Measurements from ENCODE around the gene MATN1.

Gene MATN1

DNA sequence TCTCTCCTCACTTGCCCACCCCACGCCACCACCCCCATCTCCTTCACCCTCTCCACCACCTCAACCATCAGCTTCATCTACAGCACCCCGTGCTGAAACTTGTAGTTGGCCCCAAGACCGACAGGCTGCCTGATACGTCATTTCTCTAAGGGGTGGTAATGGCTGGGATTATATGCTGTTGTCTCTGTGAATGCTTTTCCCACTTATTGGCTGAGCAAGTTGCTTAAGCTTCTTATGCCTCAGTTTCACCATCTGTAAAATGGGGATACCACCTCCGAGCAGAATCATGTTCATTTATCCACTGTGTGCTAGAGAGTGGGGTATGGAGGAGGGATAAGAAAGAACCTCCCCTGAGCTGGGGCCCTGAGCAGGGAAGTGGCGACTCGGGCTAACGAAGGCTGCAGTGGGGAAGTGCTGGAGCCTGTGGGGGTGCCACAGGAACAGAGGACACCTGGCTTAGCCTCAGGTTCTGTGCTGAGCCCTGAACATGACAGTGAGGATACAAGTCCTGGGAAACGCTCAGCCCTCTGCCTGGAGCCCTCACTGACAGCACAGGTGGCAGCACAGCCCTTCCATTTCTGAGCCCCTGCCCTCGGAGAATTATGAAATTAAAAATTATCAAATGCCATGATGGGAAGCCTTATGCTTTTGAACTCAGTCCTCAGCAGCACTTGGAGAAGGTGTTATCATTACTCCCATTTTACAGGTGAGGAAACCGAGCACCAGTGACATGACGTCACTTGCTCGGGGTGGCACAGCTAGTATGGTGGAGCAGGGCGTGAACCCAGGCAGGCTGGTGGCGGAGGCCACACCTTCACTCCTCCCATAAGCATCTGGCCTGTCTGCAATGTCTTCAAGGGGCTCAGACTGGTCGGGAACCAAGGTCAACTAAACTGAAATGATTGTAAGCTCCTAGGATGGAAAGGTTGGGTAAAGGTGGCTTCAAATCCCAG is 2.8 kb downstream of the MATN1 start:
- TF ChIP-seq CTCF (IDR thresholded peaks at IDR 0.05) = no peak
- intact Hi-C loops (cut with DNase I; ENCODE audit: low total_unique reads) = loop anchor here (5.0 kb wide), 1 partner anchor 192 kb away; no protein-coding TSS in a partner anchor
- Histone ChIP-seq H3K4me1 (peaks cover 3 to 21% (median 5%) of the 10 kb centered on the region in 4 donors), H3K36me3 (peaks cover 0 to 38% (median 3%) of the 10 kb centered on the region in 3 donors), H3K27ac (no peak overlapping the region), H3K4me3 (no peak overlapping the region), H3K27me3 (no peaks in the 10 kb centered on the region), H3K9me3 (no peaks in the 10 kb centered on the region)
- no peak for DNase-seq

DNA sequence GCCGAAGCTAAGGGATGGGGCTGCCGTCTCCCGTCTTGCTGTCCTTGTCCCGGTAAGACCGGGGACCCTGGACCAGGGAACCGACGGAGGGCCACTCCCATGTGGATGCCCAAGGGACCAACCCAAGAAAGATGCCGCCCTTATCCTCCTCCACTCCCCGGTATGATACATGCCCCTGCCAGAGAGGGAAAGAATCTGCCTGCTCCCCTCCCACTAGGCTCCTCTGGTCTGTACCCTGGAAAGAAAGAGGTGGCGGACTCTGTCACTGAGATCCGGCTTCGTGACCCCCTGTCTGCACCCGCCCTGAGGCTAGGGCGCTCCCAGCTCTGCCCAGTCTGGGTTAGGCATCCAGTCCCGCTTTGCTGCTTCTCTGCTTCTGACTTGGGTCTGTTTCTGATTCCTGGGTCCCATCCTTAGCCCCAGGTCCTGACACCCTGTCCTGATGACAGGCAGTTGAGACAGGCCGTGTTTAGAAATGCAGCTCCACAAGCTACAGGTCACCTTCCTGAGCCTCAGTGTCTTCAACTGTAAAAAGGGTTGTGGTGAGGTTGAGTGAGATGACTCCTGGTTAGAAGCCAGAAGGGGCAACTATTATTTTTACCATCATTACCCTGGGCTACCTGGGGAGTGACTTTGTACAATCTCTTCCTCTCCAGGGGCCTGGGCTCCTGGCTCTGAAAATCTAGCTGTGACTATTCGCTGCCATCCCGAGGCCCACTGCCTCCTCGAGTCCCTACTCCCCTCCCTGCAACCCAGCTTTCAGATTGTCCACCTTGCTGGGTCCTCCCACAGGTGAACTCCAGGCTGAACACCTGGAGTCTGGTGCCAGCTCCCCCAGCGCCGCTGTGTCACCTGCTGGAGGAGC is 3.7 kb downstream of the MATN1 start:
- peak overlapping the region; percentile 91 to 97 for H3K27ac ChIP-seq
- peak overlapping the region; percentile 52 to 57 for H3K4me3 ChIP-seq
- H3K4me1 ChIP-seq = peaks cover 3 to 21% (median 5%) of the 10 kb centered on the region in 4 donors
- peaks cover 0 to 29% (median 0%) of the 10 kb centered on the region in 3 donors for H3K36me3 ChIP-seq
- intact Hi-C loops (cut with DNase I; ENCODE audit: low total_unique reads) = loop anchor here (5.0 kb wide), 1 partner anchor 193 kb away; no protein-coding TSS in a partner anchor
- DNase-seq = no peak
- TF ChIP-seq CTCF (IDR thresholded peaks at IDR 0.05) = no peak
- H3K27me3 ChIP-seq = no peaks in the 10 kb centered on the region
- H3K9me3 ChIP-seq = no peaks in the 10 kb centered on the region

DNA sequence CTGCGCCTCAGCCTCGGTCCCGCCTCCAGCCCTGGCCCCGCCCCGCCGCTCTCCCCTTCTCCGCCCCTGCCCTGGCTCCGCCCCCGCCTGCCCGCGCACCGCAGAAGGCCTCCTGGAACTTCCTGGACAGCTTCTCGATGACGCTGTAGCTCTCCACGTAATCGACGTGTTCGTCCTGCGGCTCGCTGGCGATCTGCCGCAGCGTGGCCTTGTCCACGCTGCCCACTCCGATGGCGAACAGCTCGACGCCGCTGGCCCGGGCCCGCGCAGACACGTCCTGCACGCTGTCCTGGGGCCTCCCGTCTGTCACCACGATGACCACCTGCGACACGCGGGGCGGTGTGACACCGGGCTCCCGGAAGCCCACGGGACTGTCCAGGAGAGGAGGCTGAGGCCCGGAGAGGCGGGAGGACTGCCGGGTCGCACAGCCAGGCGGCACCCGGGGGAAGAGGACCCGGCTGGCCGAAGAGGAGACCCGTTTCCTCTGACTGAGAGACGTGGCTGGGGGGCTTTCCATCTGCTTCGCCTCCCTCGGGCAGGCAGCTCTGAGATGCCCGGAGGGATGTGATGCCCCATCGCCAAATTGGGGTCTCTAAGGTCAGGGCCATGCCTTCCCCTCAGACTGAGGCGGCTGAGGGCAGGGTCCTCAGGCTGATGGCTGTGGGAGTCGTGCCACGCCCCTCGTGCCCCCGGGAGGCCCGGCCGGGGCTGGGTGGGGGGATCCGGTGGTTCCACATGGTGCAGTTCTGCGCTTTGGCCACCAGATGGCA is 4.6 kb downstream of the MATN1 start:
- H3K36me3 ChIP-seq = peaks cover 0 to 21% (median 0%) of the 10 kb centered on the region in 3 donors
- peak overlapping the region; percentile 52 to 57 for H3K4me3 ChIP-seq
- peaks cover 3 to 21% (median 5%) of the 10 kb centered on the region in 4 donors for H3K4me1 ChIP-seq
- intact Hi-C loops (cut with DNase I; ENCODE audit: low total_unique reads) = no loop called here
- H3K9me3 ChIP-seq = no peaks in the 10 kb centered on the region
- peak; percentile 74 to 91 for DNase-seq
- H3K27ac ChIP-seq = peak overlapping the region; percentile 91 to 97
- H3K27me3 ChIP-seq = no peaks in the 10 kb centered on the region
- TF ChIP-seq CTCF (IDR thresholded peaks at IDR 0.05) = peak; percentile 95 to 100

DNA sequence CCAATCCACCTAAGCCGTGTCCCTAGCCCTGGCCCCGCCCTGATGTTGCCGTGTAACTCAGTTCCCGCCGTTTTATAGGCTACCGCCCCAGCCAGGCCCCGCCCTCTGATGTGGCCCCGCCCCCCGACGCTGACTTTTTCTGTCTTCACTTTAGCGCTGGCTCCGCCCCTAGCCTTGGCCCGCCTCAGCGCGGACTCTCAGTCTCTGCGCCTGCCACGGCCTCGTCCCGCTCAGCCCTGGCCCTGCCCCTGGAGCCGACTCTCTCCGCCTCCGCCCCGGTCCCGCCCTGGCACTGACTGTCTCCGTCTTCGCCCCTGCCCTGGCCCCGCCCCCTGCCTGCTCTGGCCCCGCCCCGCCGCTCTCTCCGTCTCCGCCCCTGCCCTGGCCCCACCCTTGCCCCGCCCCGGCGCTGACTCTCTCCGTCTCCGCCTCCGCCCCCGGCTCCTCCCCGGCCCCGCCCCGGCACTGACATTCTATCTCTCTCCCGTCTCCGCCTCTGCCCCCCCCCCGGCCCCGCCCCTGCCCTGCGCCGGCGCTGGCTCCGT is 5.2 kb downstream of the MATN1 start:
- H3K4me1 ChIP-seq = peaks cover 3 to 21% (median 5%) of the 10 kb centered on the region in 4 donors
- no peaks in the 10 kb centered on the region for H3K9me3 ChIP-seq
- H3K4me3 ChIP-seq = peak overlapping the region; percentile 34 to 46
- intact Hi-C loops (cut with DNase I; ENCODE audit: low total_unique reads) = no loop called here
- H3K27ac ChIP-seq = peak overlapping the region; percentile 91 to 97
- H3K36me3 ChIP-seq = peaks cover 0 to 14% (median 0%) of the 10 kb centered on the region in 3 donors
- TF ChIP-seq CTCF (IDR thresholded peaks at IDR 0.05) = no peak
- no peaks in the 10 kb centered on the region for H3K27me3 ChIP-seq
- DNase-seq = peak; percentile 99 to 100
